ENCODE measurements around the gene FSIP1. TPM values are rescaled to one million over a fixed set of nuclear protein-coding genes. Genes with fewer than 3 reads are reported as not detected.
A peak's percentile ranks its signal among the peaks of the same experiment; 100 is the strongest.

Gene FSIP1
- total RNA-seq, 2 donors from 2014 or later = 4.1 to 5.3 TPM

GRCh38 chr15:39616731-39617455 is 165.7 kb downstream of the FSIP1 start:
- Histone ChIP-seq H3K4me1 (no peaks in the 10 kb centered on the region), H3K4me3 (no peak overlapping the region), H3K9ac (ENCODE audit: low read depth in 2 of 2, low read length in 2 of 2) (no peak overlapping the region), H3K36me3 (no peaks in the 10 kb centered on the region), H3K9me3 (no peaks in the 10 kb centered on the region), H3K27ac (no peak overlapping the region), H3K27me3 (no peaks in the 10 kb centered on the region)
- intact Hi-C loops (cut with DNase I) = no loop called here
- no peak for DNase-seq
- TF ChIP-seq CTCF (IDR thresholded peaks at IDR 0.05) = no peak

GRCh38 chr15:39613861-39614260 is 168.8 kb downstream of the FSIP1 start:
- Histone ChIP-seq H3K9me3 (no peaks in the 10 kb centered on the region), H3K4me3 (no peak overlapping the region), H3K27ac (no peak overlapping the region), H3K36me3 (no peaks in the 10 kb centered on the region), H3K27me3 (no peaks in the 10 kb centered on the region), H3K9ac (ENCODE audit: low read depth in 2 of 2, low read length in 2 of 2) (no peak overlapping the region), H3K4me1 (no peaks in the 10 kb centered on the region)
- intact Hi-C loops (cut with DNase I) = no loop called here
- TF ChIP-seq CTCF (IDR thresholded peaks at IDR 0.05) = no peak
- DNase-seq = no peak

GRCh38 chr15:39613271-39613670 is 169.4 kb downstream of the FSIP1 start:
- no peak for TF ChIP-seq CTCF (IDR thresholded peaks at IDR 0.05)
- Histone ChIP-seq H3K9ac (ENCODE audit: low read depth in 2 of 2, low read length in 2 of 2) (no peak overlapping the region), H3K27ac (no peak overlapping the region), H3K27me3 (no peaks in the 10 kb centered on the region), H3K4me3 (no peak overlapping the region), H3K9me3 (no peaks in the 10 kb centered on the region), H3K36me3 (no peaks in the 10 kb centered on the region), H3K4me1 (no peaks in the 10 kb centered on the region)
- DNase-seq = no peak
- intact Hi-C loops (cut with DNase I) = no loop called here

GRCh38 chr15:39610665-39611064 is 172.0 kb downstream of the FSIP1 start:
- H3K9me3 ChIP-seq = no peaks in the 10 kb centered on the region
- H3K9ac ChIP-seq (ENCODE audit: low read depth in 2 of 2, low read length in 2 of 2) = no peak overlapping the region
- no peak overlapping the region for H3K27ac ChIP-seq
- TF ChIP-seq CTCF (IDR thresholded peaks at IDR 0.05) = no peak
- no peaks in the 10 kb centered on the region for H3K36me3 ChIP-seq
- H3K4me1 ChIP-seq = no peaks in the 10 kb centered on the region
- no peaks in the 10 kb centered on the region for H3K27me3 ChIP-seq
- no peak for DNase-seq
- H3K4me3 ChIP-seq = no peak overlapping the region
- intact Hi-C loops (cut with DNase I) = no loop called here

GRCh38 chr15:39609166-39609916 is 173.3 kb downstream of the FSIP1 start:
- DNase-seq = peak; percentile 79
- Histone ChIP-seq H3K4me1 (no peaks in the 10 kb centered on the region), H3K9me3 (no peaks in the 10 kb centered on the region), H3K27me3 (no peaks in the 10 kb centered on the region), H3K9ac (ENCODE audit: low read depth in 2 of 2, low read length in 2 of 2) (peak overlapping the region in 1 of 2 donors; percentile 10), H3K36me3 (no peaks in the 10 kb centered on the region), H3K27ac (peak overlapping the region; percentile 68), H3K4me3 (no peak overlapping the region)
- TF ChIP-seq CTCF (IDR thresholded peaks at IDR 0.05) = no peak
- intact Hi-C loops (cut with DNase I) = no loop called here

Measured in colonic mucosa (tissue), 4 donors.